ENCODE data around the gene ELK1. TPM values are rescaled to one million over a fixed set of nuclear protein-coding genes. Genes with fewer than 3 reads are reported as not detected.

Gene ELK1
- total and polyA plus RNA-seq, 2 of the 4 experiments (the other 2 are of a cell fraction): 10.0 to 24.3 TPM

DNA sequence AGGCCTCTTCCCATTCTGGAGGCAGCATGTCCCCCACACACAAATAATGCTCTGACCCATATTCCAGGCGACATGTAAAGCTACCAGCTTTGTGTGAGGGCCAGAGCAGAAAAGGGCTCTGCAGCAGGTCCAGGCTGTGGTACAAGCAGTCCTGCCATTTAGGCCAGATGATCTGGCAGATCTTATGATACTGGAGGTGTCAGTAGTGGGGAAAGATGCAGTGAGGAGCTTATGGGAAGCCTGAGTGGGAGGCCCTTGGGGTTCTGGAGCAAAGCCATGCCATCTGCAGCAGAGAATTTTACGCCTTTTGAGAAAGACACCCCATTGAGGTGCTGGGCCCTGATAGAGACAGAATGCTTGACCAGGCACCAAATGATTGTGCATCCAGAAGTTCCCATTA lies 38.4 kb downstream of the ELK1 start:
- Histone ChIP-seq H3K9me3 (ENCODE audit: control insufficient read depth, insufficient read depth, low read length) (no peaks in the 10 kb centered on the region), H4K5ac (ENCODE audit: low read depth, low read length) (no peak overlapping the region), H3K18ac (ENCODE audit: low read depth, low read length) (no peak overlapping the region), H3K9ac (ENCODE audit: low read depth, low read length) (no peak overlapping the region), H2BK20ac (ENCODE audit: low read depth, low read length) (no peak overlapping the region), H3K4me2 (ENCODE audit: low read depth, low read length) (no peak overlapping the region), H2AK9ac (replicated peaks; ENCODE audit: low read depth, low read length, poor library complexity) (no peak overlapping the region), H3K36me3 (ENCODE audit: control insufficient read depth, insufficient read depth, low read length) (no peaks in the 10 kb centered on the region), H3K79me1 (ENCODE audit: low read depth in 1 of 2, low read length in 2 of 2) (no peaks in the 10 kb centered on the region), H2BK5ac (ENCODE audit: low read depth, low read length, poor library complexity, severe bottlenecking) (no peak overlapping the region), H3K23ac (ENCODE audit: low read depth, low read length) (no peak overlapping the region), H3K14ac (replicated peaks; ENCODE audit: low read depth, low read length) (no peak overlapping the region), H4K91ac (ENCODE audit: insufficient read depth, low read depth, low read length) (no peak overlapping the region), H3K4me3 (ENCODE audit: insufficient read depth, low read depth, low read length) (no peak overlapping the region), H3K56ac (ENCODE audit: extremely low read depth, insufficient read depth, low read length) (no peak overlapping the region), H2BK120ac (ENCODE audit: low read depth, low read length) (no peak overlapping the region), H3K4ac (ENCODE audit: low read depth, low read length) (no peak overlapping the region), H4K8ac (ENCODE audit: low read depth in 2 of 2, low read length in 2 of 2) (no peak overlapping the region), H3K27me3 (ENCODE audit: control insufficient read depth, insufficient read depth, low read length) (peaks cover 5% of the 10 kb centered on the region; the same call in 1 of the 2 replicates), H3K9me1 (ENCODE audit: insufficient read depth, low read length) (no peaks in the 10 kb centered on the region), H2BK15ac (ENCODE audit: low read depth, low read length) (no peak overlapping the region), H2AK5ac (ENCODE audit: low read depth, low read length) (no peak overlapping the region), H3K27ac (ENCODE audit: insufficient read depth, low read length) (no peak overlapping the region), H2AFZ (replicated peaks; ENCODE audit: low read length, poor library complexity) (no peak overlapping the region), H4K20me1 (ENCODE audit: insufficient read depth, low read length) (peaks cover 3% of the 10 kb centered on the region), H3K4me1 (ENCODE audit: control insufficient read depth, insufficient read depth, low read length) (no peaks in the 10 kb centered on the region)
- WGBS, 2 experiments (ENCODE audit: extremely low coverage in 2 of 2, insufficient read length in 1 of 2): no CpG with 5 or more reads among the region's 2 CpGs
- CTCF ChIA-PET: no interaction called here
- no TSS peak for BruUV-seq (replicated peaks)
- intact Hi-C loops (cut with micrococcal nuclease): no loop called here
- dilution Hi-C loops (cut with HindIII; ENCODE audit: low sequenced_read_pairs, unreplicated experiment): no loop called here
- no peak for ATAC-seq (ENCODE audit: low read depth)
- no peak for DNase-seq
- POLR2A ChIA-PET (ENCODE audit: unreplicated experiment): no interaction called here
- TF ChIP-seq RAD21 (IDR thresholded peaks at IDR 0.05; ENCODE audit: low read length): no peak
- TF ChIP-seq MAFK (IDR thresholded peaks at IDR 0.05; ENCODE audit: low read depth, low read length): no peak
- no peak for TF ChIP-seq POLR2A (IDR thresholded peaks at IDR 0.05; ENCODE audit: low read depth, low read length)
- TF ChIP-seq FOS (IDR thresholded peaks at IDR 0.05; ENCODE audit: low read depth, low read length): no peak
- TF ChIP-seq CEBPB (IDR thresholded peaks at IDR 0.05; ENCODE audit: low read depth, low read length): no peak
- TF ChIP-seq, protein P1, sequence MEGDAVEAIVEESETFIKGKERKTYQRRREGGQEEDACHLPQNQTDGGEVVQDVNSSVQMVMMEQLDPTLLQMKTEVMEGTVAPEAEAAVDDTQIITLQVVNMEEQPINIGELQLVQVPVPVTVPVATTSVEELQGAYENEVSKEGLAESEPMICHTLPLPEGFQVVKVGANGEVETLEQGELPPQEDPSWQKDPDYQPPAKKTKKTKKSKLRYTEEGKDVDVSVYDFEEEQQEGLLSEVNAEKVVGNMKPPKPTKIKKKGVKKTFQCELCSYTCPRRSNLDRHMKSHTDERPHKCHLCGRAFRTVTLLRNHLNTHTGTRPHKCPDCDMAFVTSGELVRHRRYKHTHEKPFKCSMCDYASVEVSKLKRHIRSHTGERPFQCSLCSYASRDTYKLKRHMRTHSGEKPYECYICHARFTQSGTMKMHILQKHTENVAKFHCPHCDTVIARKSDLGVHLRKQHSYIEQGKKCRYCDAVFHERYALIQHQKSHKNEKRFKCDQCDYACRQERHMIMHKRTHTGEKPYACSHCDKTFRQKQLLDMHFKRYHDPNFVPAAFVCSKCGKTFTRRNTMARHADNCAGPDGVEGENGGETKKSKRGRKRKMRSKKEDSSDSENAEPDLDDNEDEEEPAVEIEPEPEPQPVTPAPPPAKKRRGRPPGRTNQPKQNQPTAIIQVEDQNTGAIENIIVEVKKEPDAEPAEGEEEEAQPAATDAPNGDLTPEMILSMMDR (conservative IDR thresholded peaks at IDR 0.05; ENCODE audit: low read depth, low read length): no peak
- TF ChIP-seq, protein P2, sequence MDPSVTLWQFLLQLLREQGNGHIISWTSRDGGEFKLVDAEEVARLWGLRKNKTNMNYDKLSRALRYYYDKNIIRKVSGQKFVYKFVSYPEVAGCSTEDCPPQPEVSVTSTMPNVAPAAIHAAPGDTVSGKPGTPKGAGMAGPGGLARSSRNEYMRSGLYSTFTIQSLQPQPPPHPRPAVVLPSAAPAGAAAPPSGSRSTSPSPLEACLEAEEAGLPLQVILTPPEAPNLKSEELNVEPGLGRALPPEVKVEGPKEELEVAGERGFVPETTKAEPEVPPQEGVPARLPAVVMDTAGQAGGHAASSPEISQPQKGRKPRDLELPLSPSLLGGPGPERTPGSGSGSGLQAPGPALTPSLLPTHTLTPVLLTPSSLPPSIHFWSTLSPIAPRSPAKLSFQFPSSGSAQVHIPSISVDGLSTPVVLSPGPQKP (IDR thresholded peaks at IDR 0.05; ENCODE audit: borderline replicate concordance, low read depth, low read length): no peak
- no peak for TF ChIP-seq CHD1 (IDR thresholded peaks at IDR 0.05; ENCODE audit: low read depth, low read length)
- no peak for TF ChIP-seq SMC3 (IDR thresholded peaks at IDR 0.05; ENCODE audit: low read depth, low read length)
- TF ChIP-seq MAZ (IDR thresholded peaks at IDR 0.05; ENCODE audit: borderline replicate concordance, low read depth, low read length): no peak
- no peak for TF ChIP-seq RFX5 (IDR thresholded peaks at IDR 0.05; ENCODE audit: low read depth, low read length)
- no peak for TF ChIP-seq NFE2L2 (IDR thresholded peaks at IDR 0.05; ENCODE audit: low read depth, low read length)
- no peak for TF ChIP-seq MXI1 (IDR thresholded peaks at IDR 0.05; ENCODE audit: borderline replicate concordance, low read depth, low read length)
- no peak for TF ChIP-seq RCOR1 (IDR thresholded peaks at IDR 0.05; ENCODE audit: insufficient replicate concordance, low read length)
- in situ Hi-C loops (cut with MboI; ENCODE audit: low sequenced_read_pairs): no loop called here

Measured in IMR-90 (cell line).